Osteoblast (primary cell): ENCODE measurements around the gene DNA2. TPM values are rescaled to one million over a fixed set of nuclear protein-coding genes. Genes with fewer than 3 reads are reported as not detected.

Source experiments
- DNase-seq: peaks from one replicate; pipeline ENCODE4 v3.0.0; 2011; ENCODE audit warnings: low spot score, mixed read lengths; ENCODE audit not compliant: insufficient read length; ENCODE audit errors: missing footprints
- H2AFZ ChIP-seq: 2 replicates; pipeline ENCODE4 v1.6.0; 2011; ENCODE audit warnings: mild to moderate bottlenecking, low read length
- H3K27ac ChIP-seq: 2 replicates; pipeline ENCODE4 v1.5.1; 2011; ENCODE audit warnings: mild to moderate bottlenecking, low read depth, low read length, moderate library complexity
- H3K27me3 ChIP-seq: 2 replicates; pipeline ENCODE4 v1.6.0; 2012; ENCODE audit warnings: mild to moderate bottlenecking, control low read depth, inconsistent platforms, low read length, moderate library complexity; ENCODE audit not compliant: insufficient read depth
- H3K36me3 ChIP-seq: 2 replicates; pipeline ENCODE4 v1.5.1; 2011; ENCODE audit warnings: mild to moderate bottlenecking, low read length, control low read depth, moderate library complexity; ENCODE audit not compliant: insufficient read depth
- H3K4me1 ChIP-seq: 2 replicates; pipeline ENCODE4 v1.5.1; 2011; ENCODE audit warnings: mild to moderate bottlenecking, low read length, control low read depth, moderate library complexity; ENCODE audit not compliant: insufficient read depth
- H3K4me2 ChIP-seq: 2 replicates; pipeline ENCODE4 v1.6.0; 2011; ENCODE audit warnings: mild to moderate bottlenecking, low read length; ENCODE audit not compliant: insufficient read depth
- H3K4me3 ChIP-seq: fragments of 200-600 bp; sonication (generic); 3 replicates; pipeline ENCODE4 v1.5.1; 2012; ENCODE audit warnings: mild to moderate bottlenecking, low read length, inconsistent platforms; ENCODE audit not compliant: insufficient read depth
- H3K79me2 ChIP-seq: 2 replicates; pipeline ENCODE4 v1.6.0; 2012; ENCODE audit warnings: mild to moderate bottlenecking, low read length, control low read depth, inconsistent platforms; ENCODE audit not compliant: insufficient read depth
- H3K9me3 ChIP-seq: 2 replicates; pipeline ENCODE4 v1.5.1; 2011; ENCODE audit warnings: low read depth, low read length, control low read depth
- H4K20me1 ChIP-seq: 2 replicates; pipeline ENCODE4 v1.6.0; 2012; ENCODE audit warnings: mild to moderate bottlenecking, low read length, control low read depth; ENCODE audit not compliant: insufficient read depth
- CTCF ChIP-seq: IDR thresholded peaks from 2 replicates; pipeline ENCODE4 v1.5.1; 2011; ENCODE audit warnings: mild to moderate bottlenecking, low read depth, low read length, moderate library complexity; ENCODE audit errors: extremely low read depth
- total RNA-seq: library from RNA; depleted of rRNA; stranded (reverse); fragments of >200 nt; gene quantifications from 2 replicates; pipeline ENCODE4 v1.2.3, GENCODE V29; 2012

DNA2 gene
- total RNA-seq, 1 donor, result 5.4 TPM

GRCh38 chr10:68508090-68508489 lies 36.3 kb upstream of the DNA2 start:
- Histone ChIP-seq H3K4me1 (no peaks in the 10 kb centered on the region), H3K9me3 (no peaks in the 10 kb centered on the region), H3K36me3 (peaks cover 8% of the 10 kb centered on the region), H3K27ac (no peak overlapping the region), H3K27me3 (no peaks in the 10 kb centered on the region), H4K20me1 (no peaks in the 10 kb centered on the region), H3K4me2 (no peak overlapping the region), H3K4me3 (no peak overlapping the region), H3K79me2 (no peaks in the 10 kb centered on the region), H2AFZ (no peak overlapping the region)
- TF ChIP-seq CTCF, result no peak
- DNase-seq, result no peak

- H2AFZ ChIP-seq, result no peak overlapping the region
- no peaks in the 10 kb centered on the region for H3K9me3 ChIP-seq
- no peaks in the 10 kb centered on the region for H4K20me1 ChIP-seq
- TF ChIP-seq CTCF, result no peak
- no peak overlapping the region for H3K4me2 ChIP-seq
- no peak for DNase-seq
- H3K4me3 ChIP-seq, result no peak overlapping the region
- H3K27me3 ChIP-seq, result no peaks in the 10 kb centered on the region
- no peak overlapping the region for H3K27ac ChIP-seq
- no peaks in the 10 kb centered on the region for H3K4me1 ChIP-seq
- peaks cover 12% of the 10 kb centered on the region for H3K36me3 ChIP-seq
- H3K79me2 ChIP-seq, result no peaks in the 10 kb centered on the region
Observed at GRCh38 chr10:68506411-68506810, 34.6 kb upstream of the DNA2 start.

GRCh38 chr10:68502846-68503245 lies 31.1 kb upstream of the DNA2 start:
- Histone ChIP-seq H3K27me3 (no peaks in the 10 kb centered on the region), H3K27ac (no peak overlapping the region), H3K4me1 (no peaks in the 10 kb centered on the region), H3K79me2 (no peaks in the 10 kb centered on the region), H3K9me3 (no peaks in the 10 kb centered on the region), H3K36me3 (peaks cover 28% of the 10 kb centered on the region), H3K4me3 (no peak overlapping the region), H3K4me2 (no peak overlapping the region), H4K20me1 (no peaks in the 10 kb centered on the region), H2AFZ (no peak overlapping the region)
- DNase-seq, result no peak
- no peak for TF ChIP-seq CTCF

- H3K9me3 ChIP-seq, result no peaks in the 10 kb centered on the region
- TF ChIP-seq CTCF, result no peak
- H3K79me2 ChIP-seq, result no peaks in the 10 kb centered on the region
- H4K20me1 ChIP-seq, result no peaks in the 10 kb centered on the region
- no peaks in the 10 kb centered on the region for H3K4me1 ChIP-seq
- no peak overlapping the region for H2AFZ ChIP-seq
- peaks cover 28% of the 10 kb centered on the region for H3K36me3 ChIP-seq
- H3K27me3 ChIP-seq, result no peaks in the 10 kb centered on the region
- H3K27ac ChIP-seq, result no peak overlapping the region
- DNase-seq, result no peak
- no peak overlapping the region for H3K4me2 ChIP-seq
- no peak overlapping the region for H3K4me3 ChIP-seq
Observed at GRCh38 chr10:68501691-68502090, 29.9 kb upstream of the DNA2 start.
